ENCODE measurements around the gene BHLHA9. TPM values are rescaled to one million over a fixed set of nuclear protein-coding genes. Genes with fewer than 3 reads are reported as not detected.

The BHLHA9 gene
- total and polyA plus RNA-seq, 2 of the 8 experiments (the other 6 are each of a cell fraction or from before 2014, with no cell fraction given), result 0.29 to 0.34 TPM

DNA sequence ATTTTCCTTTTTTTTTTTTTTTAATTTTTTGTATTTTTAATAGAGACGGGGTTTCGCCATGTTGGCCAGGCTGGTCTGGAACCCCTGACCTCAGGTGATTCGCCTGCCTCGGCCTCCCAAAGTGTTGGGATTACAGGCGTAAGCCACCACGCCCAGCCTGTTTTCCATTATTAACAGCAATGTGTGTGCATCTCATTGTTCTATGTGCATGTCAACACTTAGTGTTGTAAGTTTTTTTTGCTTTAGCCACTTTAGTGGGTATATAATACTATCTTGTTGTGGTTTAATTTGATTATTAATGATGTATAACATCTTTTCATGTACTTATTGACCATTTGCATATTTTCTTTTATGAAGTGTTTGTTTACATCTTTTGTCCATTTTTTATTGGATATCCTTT is 32.8 kb upstream of the BHLHA9 start (continued):
- TF ChIP-seq ASH2L (IDR thresholded peaks at IDR 0.05; ENCODE audit: low read length) (no peak), RNF2 (IDR thresholded peaks at IDR 0.05; ENCODE audit: borderline replicate concordance, low read depth, low read length, missing control alignments, poor library complexity, severe bottlenecking) (no peak), CBX5 (IDR thresholded peaks at IDR 0.05; ENCODE audit: low read depth, low read length) (no peak), TAF7 (optimal IDR thresholded peaks at IDR 0.05; ENCODE audit: borderline replicate concordance, low read depth, low read length) (no peak), SUZ12 (IDR thresholded peaks at IDR 0.05; ENCODE audit: low read length) (no peak), SAP30 (IDR thresholded peaks at IDR 0.05; ENCODE audit: insufficient read depth, insufficient replicate concordance, low read length) (no peak)
